H1 (cell line): ENCODE results near the gene LRRC4C. TPM values are rescaled to one million over a fixed set of nuclear protein-coding genes. Genes with fewer than 3 reads are reported as not detected.
A peak's percentile ranks its signal among the peaks of the same experiment; 100 is the strongest.

Source experiments
- CTCF ChIA-PET: fragments of 300-600 bp; sonication (Branson Sonifier 250); formaldehyde crosslinking; loops from one replicate; lab custom pipeline; 2021; ENCODE audit not compliant: partially characterized antibody; lab: Charles Lee
- POLR2A ChIA-PET: fragments of 300-600 bp; sonication (Branson Sonifier 250); formaldehyde crosslinking; loops from one replicate; lab custom pipeline; 2021; ENCODE audit warnings: inconsistent platforms; ENCODE audit not compliant: partially characterized antibody; lab: Charles Lee
- DNase-seq, 2 experiments: peaks; one replicate each; pipeline versions ENCODE4 v3.0.0 to v3.0.0-alpha.2; 2010 to 2022; ENCODE audit warnings: low spot score in 2 of 2, low read depth in 1 of 2, mixed read lengths in 1 of 2
- FAIRE-seq: peaks from 2 replicates; lab custom pipeline; 2011; peaks lifted over from hg19 to GRCh38; lab: Jason Lieb, UNC
- H2AFZ ChIP-seq: 2 replicates; pipeline ENCODE4 v1.8.1; 2012; ENCODE audit warnings: low read length, inconsistent platforms
- H2AK5ac ChIP-seq: 2 replicates; pipeline ENCODE4 v1.6.1; 2013; ENCODE audit warnings: low read depth, low read length
- H2BK120ac ChIP-seq: replicated peaks from 2 replicates; pipeline ENCODE3; 2013; ENCODE audit warnings: low read depth, low read length, inconsistent platforms
- H2BK12ac ChIP-seq: 2 replicates; pipeline ENCODE4 v1.6.1; 2013; ENCODE audit warnings: low read depth, low read length
- H2BK15ac ChIP-seq: 2 replicates; pipeline ENCODE4 v1.6.1; 2013; ENCODE audit warnings: low read length
- H2BK20ac ChIP-seq: 2 replicates; pipeline ENCODE4 v1.6.1; 2013; ENCODE audit warnings: low read length
- H2BK5ac ChIP-seq: 2 replicates; pipeline ENCODE4 v1.6.1; 2013; ENCODE audit warnings: low read depth, low read length
- H3K14ac ChIP-seq: 2 replicates; pipeline ENCODE4 v1.6.1; 2013; ENCODE audit warnings: inconsistent platforms; ENCODE audit not compliant: insufficient read length
- H3K18ac ChIP-seq: 2 replicates; pipeline ENCODE4 v1.6.1; 2013; ENCODE audit warnings: low read length; ENCODE audit errors: extremely low read depth
- H3K23ac ChIP-seq: 2 replicates; pipeline ENCODE4 v1.6.1; 2013; ENCODE audit warnings: inconsistent platforms; ENCODE audit not compliant: insufficient read length
- H3K23me2 ChIP-seq: 2 replicates; pipeline ENCODE4 v1.6.1; 2013; ENCODE audit warnings: low read depth, low read length
- H3K27ac ChIP-seq: 2 replicates; pipeline ENCODE4 v1.6.1; 2011; ENCODE audit warnings: low read depth, low read length, inconsistent platforms
- H3K27me3 ChIP-seq, 4 experiments: replicated peaks in 1 of 4; 1 replicate in 1 of 4; 2 replicates in 3 of 4; pipeline versions ENCODE4 v1.6.1 to v1.8.1; 2011 to 2013; ENCODE audit warnings: low read length in 3 of 4, mild to moderate bottlenecking in 3 of 4, inconsistent platforms in 2 of 4, mixed read lengths in 2 of 4, moderate library complexity in 1 of 4; ENCODE audit not compliant: control insufficient read depth in 3 of 4, insufficient read depth in 3 of 4; ENCODE audit errors: extremely low read depth in 1 of 4
- H3K36me3 ChIP-seq, 4 experiments: 2 replicates each; pipeline versions ENCODE4 v1.6.1 to v1.8.1; 2011 to 2013; ENCODE audit warnings: mild to moderate bottlenecking in 4 of 4, low read length in 3 of 4, moderate library complexity in 2 of 4, control low read depth in 1 of 4, inconsistent platforms in 1 of 4; ENCODE audit not compliant: insufficient read depth in 4 of 4, control insufficient read depth in 2 of 4
- H3K4ac ChIP-seq: replicated peaks from 2 replicates; pipeline ENCODE3; 2013; ENCODE audit warnings: low read length, low read depth, mixed read lengths, inconsistent platforms; ENCODE audit not compliant: insufficient read length
- H3K4me1 ChIP-seq, 4 experiments: replicated peaks in 1 of 4; 1 replicate in 1 of 4; 2 replicates in 3 of 4; pipeline versions ENCODE4 v1.6.1 to v1.8.1; 2011 to 2013; ENCODE audit warnings: low read length in 3 of 4, inconsistent platforms in 2 of 4, mixed read lengths in 1 of 4; ENCODE audit not compliant: insufficient read depth in 4 of 4, control insufficient read depth in 3 of 4
- H3K4me2 ChIP-seq, 2 experiments: 2 replicates each; pipeline versions ENCODE4 v1.6.1 to v1.8.1; 2011 to 2013; ENCODE audit warnings: low read depth in 2 of 2, low read length in 2 of 2, control low read depth in 1 of 2, inconsistent platforms in 1 of 2, mild to moderate bottlenecking in 1 of 2; ENCODE audit not compliant: insufficient read depth in 1 of 2
- H3K4me3 ChIP-seq, 4 experiments: fragments of 200-600, 300-600 bp in 1 of 4; sonication (generic), shearing (Covaris generic), sonication (Bioruptor Twin) in 1 of 4; 2 replicates each; pipeline versions ENCODE4 v1.5.1 to v1.8.1; 2011 to 2016; ENCODE audit warnings: low read length in 4 of 4, low read depth in 3 of 4, control low read depth in 2 of 4, inconsistent platforms in 2 of 4, mild to moderate bottlenecking in 2 of 4, mixed read lengths in 1 of 4, moderate library complexity in 1 of 4; ENCODE audit not compliant: insufficient read depth in 2 of 4; ENCODE audit errors: extremely low read depth in 1 of 4
- H3K56ac ChIP-seq: replicated peaks from 2 replicates; pipeline ENCODE3; 2013; ENCODE audit warnings: low read depth, mild to moderate bottlenecking, mixed read lengths, low read length, inconsistent platforms; ENCODE audit not compliant: insufficient read length
- H3K79me1 ChIP-seq: 2 replicates; pipeline ENCODE4 v1.6.1; 2013; ENCODE audit warnings: low read depth, low read length, control low read depth
- H3K79me2 ChIP-seq, 2 experiments: 2 replicates each; pipeline versions ENCODE4 v1.6.1 to v1.8.1; 2012 to 2013; ENCODE audit warnings: low read length in 2 of 2, mild to moderate bottlenecking in 2 of 2, inconsistent platforms in 1 of 2; ENCODE audit not compliant: insufficient read depth in 2 of 2, control insufficient read depth in 1 of 2
- H3K9ac ChIP-seq, 4 experiments: replicated peaks in 1 of 4; 1 replicate in 1 of 4; 2 replicates in 3 of 4; pipeline versions ENCODE4 v1.6.1 to v1.8.1; 2011 to 2013; ENCODE audit warnings: low read depth in 3 of 4, low read length in 3 of 4, control low read depth in 2 of 4, mild to moderate bottlenecking in 2 of 4, moderate library complexity in 2 of 4, inconsistent platforms in 1 of 4; ENCODE audit errors: extremely low read depth in 1 of 4
- H3K9me3 ChIP-seq, 2 experiments: 2 replicates each; pipeline versions ENCODE4 v1.6.1 to v1.8.1; 2012 to 2013; ENCODE audit warnings: mild to moderate bottlenecking in 2 of 2, moderate library complexity in 2 of 2, control low read depth in 1 of 2, inconsistent platforms in 1 of 2, low read depth in 1 of 2, low read length in 1 of 2, mixed read lengths in 1 of 2; ENCODE audit not compliant: insufficient read depth in 2 of 2
- H4K20me1 ChIP-seq, 2 experiments: replicated peaks in 1 of 2; 2 replicates each; pipeline versions ENCODE3 to v1.8.1; 2011 to 2013; ENCODE audit warnings: inconsistent platforms in 2 of 2, low read length in 2 of 2, mild to moderate bottlenecking in 1 of 2; ENCODE audit not compliant: insufficient read depth in 2 of 2, control insufficient read depth in 1 of 2
- H4K5ac ChIP-seq: 2 replicates; pipeline ENCODE4 v1.6.1; 2013; ENCODE audit warnings: low read length, low read depth, mixed read lengths, inconsistent platforms; ENCODE audit not compliant: insufficient read length
- H4K8ac ChIP-seq: 2 replicates; pipeline ENCODE4 v1.8.0; 2013; ENCODE audit warnings: mild to moderate bottlenecking, moderate library complexity, low read length, inconsistent platforms; ENCODE audit not compliant: insufficient read depth; ENCODE audit errors: extremely low read depth
- H4K91ac ChIP-seq: replicated peaks from 2 replicates; pipeline ENCODE3; 2013; ENCODE audit warnings: low read length, mixed read lengths, inconsistent platforms; ENCODE audit not compliant: insufficient read length
- CBX5 ChIP-seq: fragments of 300-800, 300-1000 bp; sonication (generic); IDR thresholded peaks from 2 replicates; pipeline ENCODE4 v1.7.1; 2016; ENCODE audit warnings: antibody characterized with exemption, low read length, low read depth
- RAD21 ChIP-seq, 2 experiments: IDR thresholded peaks in 1 of 2; conservative IDR thresholded peaks in 1 of 2; 2 replicates each; pipeline ENCODE4 v1.6.1; 2011; ENCODE audit warnings: low read depth in 2 of 2, low read length in 2 of 2, improper control_type of control experiment in 1 of 2, inconsistent platforms in 1 of 2, mild to moderate bottlenecking in 1 of 2, moderate library complexity in 1 of 2
- WGBS, 2 experiments: shearing (Covaris generic) in 1 of 2; methylation state at CpG; one replicate each; pipeline versions ENCODE4 v1.1.6 to v1.1.7; 2013 to 2015; ENCODE audit warnings: low lambda C conversion rate in 2 of 2, mixed read lengths in 2 of 2, inconsistent platforms in 1 of 2, low coverage in 1 of 2, missing lambda C conversion rate in 1 of 2; ENCODE audit not compliant: insufficient replicate concordance in 2 of 2, insufficient coverage in 1 of 2, insufficient read length in 1 of 2; ENCODE audit errors: extremely low coverage in 1 of 2, missing lambda C conversion rate in 1 of 2; 5-methylcytosine and 5-hydroxymethylcytosine counted together
- polyA plus RNA-seq, 7 experiments: library from polyadenylated mRNA; depleted of rRNA in 3 of 7; stranded (reverse) in 5 of 7; unstranded in 2 of 7; fragments of >200 nt in 5 of 7; fragments of 200-250 nt in 2 of 7; gene quantifications; 1 replicate in 5 of 7; 2 replicates in 1 of 7; 4 replicates in 1 of 7; pipeline versions ENCODE4 v1.2.1 to v1.2.3, GENCODE V29; 2011 to 2013; ENCODE audit warnings: missing spikeins in 2 of 7, mixed read lengths in 2 of 7
- total RNA-seq: library from RNA; stranded (reverse); fragmentation: NEBNext Ultra II Directional; extraction: Animal tissue kit (Norgen Biotek cat#: 25700); gene quantifications from 2 replicates; pipeline ENCODE4 v1.2.1, GENCODE V29; 2021
- TF ChIP-seq, protein P1 (sequence below), 3 experiments: IDR thresholded peaks; 1 replicate in 2 of 3; 2 replicates in 1 of 3; pipeline versions ENCODE4 v1.5.1 to v1.6.1; 2011; ENCODE audit warnings: low read length in 3 of 3, mild to moderate bottlenecking in 3 of 3, inconsistent platforms in 2 of 3, low read depth in 1 of 3, moderate library complexity in 1 of 3; ENCODE audit not compliant: insufficient read depth in 1 of 3; ENCODE audit errors: control extremely low read depth in 1 of 3

The LRRC4C gene
- total and polyA plus RNA-seq, 2 of the 8 experiments (the other 6 are each of a cell fraction or from before 2014, with no cell fraction given) = 0.23 to 2.2 TPM

DNA sequence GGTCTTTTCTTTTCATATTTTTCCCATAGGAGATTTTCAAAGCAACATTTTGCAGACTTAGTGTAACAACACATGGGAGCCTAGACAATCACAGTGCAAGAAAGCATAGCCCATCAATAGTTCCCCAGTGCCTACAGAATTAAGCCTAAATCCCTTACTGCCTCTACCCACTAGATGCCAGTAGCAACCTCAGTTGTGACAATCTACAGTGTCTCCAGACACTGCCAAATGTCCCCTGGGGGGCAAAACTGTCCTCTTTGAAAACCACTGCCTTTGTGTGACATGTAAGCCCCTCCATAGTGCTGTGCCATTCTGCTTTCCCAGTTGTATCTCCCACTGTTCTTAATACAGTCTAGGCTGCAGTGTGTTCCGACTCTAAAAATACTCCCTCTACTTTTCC lies 1329.0 kb downstream of the LRRC4C start:
- H3K4me1 ChIP-seq = no peaks in the 10 kb centered on the region

More for the DNA sequence above, 1329.0 kb downstream of the LRRC4C start:
- H3K9ac ChIP-seq = no peak overlapping the region
- no peaks in the 10 kb centered on the region for H3K27me3 ChIP-seq
- TF ChIP-seq, protein P1, sequence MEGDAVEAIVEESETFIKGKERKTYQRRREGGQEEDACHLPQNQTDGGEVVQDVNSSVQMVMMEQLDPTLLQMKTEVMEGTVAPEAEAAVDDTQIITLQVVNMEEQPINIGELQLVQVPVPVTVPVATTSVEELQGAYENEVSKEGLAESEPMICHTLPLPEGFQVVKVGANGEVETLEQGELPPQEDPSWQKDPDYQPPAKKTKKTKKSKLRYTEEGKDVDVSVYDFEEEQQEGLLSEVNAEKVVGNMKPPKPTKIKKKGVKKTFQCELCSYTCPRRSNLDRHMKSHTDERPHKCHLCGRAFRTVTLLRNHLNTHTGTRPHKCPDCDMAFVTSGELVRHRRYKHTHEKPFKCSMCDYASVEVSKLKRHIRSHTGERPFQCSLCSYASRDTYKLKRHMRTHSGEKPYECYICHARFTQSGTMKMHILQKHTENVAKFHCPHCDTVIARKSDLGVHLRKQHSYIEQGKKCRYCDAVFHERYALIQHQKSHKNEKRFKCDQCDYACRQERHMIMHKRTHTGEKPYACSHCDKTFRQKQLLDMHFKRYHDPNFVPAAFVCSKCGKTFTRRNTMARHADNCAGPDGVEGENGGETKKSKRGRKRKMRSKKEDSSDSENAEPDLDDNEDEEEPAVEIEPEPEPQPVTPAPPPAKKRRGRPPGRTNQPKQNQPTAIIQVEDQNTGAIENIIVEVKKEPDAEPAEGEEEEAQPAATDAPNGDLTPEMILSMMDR (IDR thresholded peaks at IDR 0.05; ENCODE audit: control extremely low read depth in 1 of 3, insufficient read depth in 1 of 3, low read depth in 1 of 3, low read length in 3 of 3) = peak in 2 of 3 experiments; percentile 74 to 76; a peak in 3 of 4 replicates
- TF ChIP-seq CBX5 = no peak
- peak; percentile 80 to 87 for TF ChIP-seq RAD21 (IDR thresholded peaks at IDR 0.05 in 1 of 2, conservative IDR thresholded peaks at IDR 0.05 in 1 of 2; ENCODE audit: low read depth in 2 of 2, low read length in 2 of 2)
- DNase-seq = peak in 1 of 2 experiments; percentile 47
- no peak overlapping the region for H2BK15ac ChIP-seq
- no peak overlapping the region for H2AK5ac ChIP-seq
- no peak overlapping the region for H4K8ac ChIP-seq
- no peak overlapping the region for H3K23ac ChIP-seq
- H4K5ac ChIP-seq = no peak overlapping the region
- WGBS, 2 experiments = 100% methylated on average over 1 of the region's 1 CpG; no CpG with 5 or more reads in 1 of the 2 experiments
- no peaks in the 10 kb centered on the region for H4K20me1 ChIP-seq
- no peak overlapping the region for H3K14ac ChIP-seq
- CTCF ChIA-PET = interaction anchor here (1.3 to 2.4 kb wide), 2 partner anchors 164 to 168 kb away, joined by 3 to 17 read pairs; no protein-coding TSS in a partner anchor
- no peak overlapping the region for H4K91ac ChIP-seq
- no peaks in the 10 kb centered on the region for H3K36me3 ChIP-seq
- H3K79me1 ChIP-seq = no peaks in the 10 kb centered on the region
- no peak overlapping the region for H3K4ac ChIP-seq
- H2AFZ ChIP-seq = no peak overlapping the region
- H3K23me2 ChIP-seq = no peaks in the 10 kb centered on the region
- no peaks in the 10 kb centered on the region for H3K9me3 ChIP-seq
- no peaks in the 10 kb centered on the region for H3K79me2 ChIP-seq
- no peak overlapping the region; a peak in 1 of 4 replicates for H3K4me2 ChIP-seq
- H3K4me3 ChIP-seq = no peak overlapping the region
- H2BK12ac ChIP-seq = no peak overlapping the region
- no peak overlapping the region for H2BK120ac ChIP-seq
- no peak overlapping the region for H3K56ac ChIP-seq
- H2BK20ac ChIP-seq = no peak overlapping the region
- POLR2A ChIA-PET = no interaction called here
- no peak overlapping the region for H3K18ac ChIP-seq
- peak; percentile 81 for FAIRE-seq
- no peak overlapping the region for H3K27ac ChIP-seq
- H2BK5ac ChIP-seq = no peak overlapping the region
